H9 (cell line): Measurements from ENCODE around the gene CRK. TPM values are rescaled to one million over a fixed set of nuclear protein-coding genes. Genes with fewer than 3 reads are reported as not detected.

Source experiments
- DNase-seq: peaks from one replicate; pipeline ENCODE4 v3.0.0-alpha.2; 2017
- H2AFZ ChIP-seq: one replicate; pipeline ENCODE4 v1.6.1; 2013; ENCODE audit warnings: mild to moderate bottlenecking, low read length, control low read depth, moderate library complexity
- H2AK5ac ChIP-seq: 2 replicates; pipeline ENCODE4 v1.6.1; 2013; ENCODE audit warnings: low read length, control low read depth, mixed read lengths; ENCODE audit not compliant: insufficient read length
- H2BK120ac ChIP-seq: one replicate; pipeline ENCODE4 v1.6.1; 2013; ENCODE audit warnings: low read depth, mild to moderate bottlenecking, low read length, control low read depth, inconsistent platforms; ENCODE audit not compliant: poor library complexity, severe bottlenecking
- H2BK12ac ChIP-seq: 2 replicates; pipeline ENCODE4 v1.6.1; 2013; ENCODE audit warnings: low read length, control low read depth, mixed read lengths, low read depth; ENCODE audit not compliant: insufficient read length
- H2BK15ac ChIP-seq: 2 replicates; pipeline ENCODE4 v1.6.1; 2013; ENCODE audit warnings: low read depth, low read length, control low read depth
- H2BK20ac ChIP-seq: one replicate; pipeline ENCODE4 v1.6.1; 2013; ENCODE audit warnings: low read depth, mild to moderate bottlenecking, low read length, control low read depth, inconsistent platforms; ENCODE audit not compliant: poor library complexity, severe bottlenecking
- H2BK5ac ChIP-seq: 2 replicates; pipeline ENCODE4 v1.6.1; 2013; ENCODE audit warnings: low read length, control low read depth, mixed read lengths; ENCODE audit not compliant: insufficient read length
- H3K14ac ChIP-seq: 2 replicates; pipeline ENCODE4 v1.6.1; 2013; ENCODE audit warnings: low read length, control low read depth; ENCODE audit not compliant: insufficient read depth
- H3K18ac ChIP-seq: 2 replicates; pipeline ENCODE4 v1.6.1; 2013; ENCODE audit warnings: low read depth, mild to moderate bottlenecking, mixed read lengths, low read length, control low read depth; ENCODE audit not compliant: insufficient read length
- H3K23ac ChIP-seq: 2 replicates; pipeline ENCODE4 v1.6.1; 2013; ENCODE audit warnings: low read length, control low read depth, mixed read lengths, low read depth; ENCODE audit not compliant: insufficient read length
- H3K23me2 ChIP-seq: 2 replicates; pipeline ENCODE4 v1.6.1; 2013; ENCODE audit warnings: low read depth, mild to moderate bottlenecking, mixed read lengths, low read length, control low read depth; ENCODE audit not compliant: insufficient read length, poor library complexity, severe bottlenecking
- H3K27ac ChIP-seq: 2 replicates; pipeline ENCODE4 v1.5.1; 2013; ENCODE audit warnings: low read length, control low read depth, mixed read lengths, low read depth; ENCODE audit not compliant: insufficient read length
- H3K27me3 ChIP-seq: 2 replicates; pipeline ENCODE4 v1.6.1; 2013; ENCODE audit warnings: low read length, control low read depth, inconsistent platforms; ENCODE audit not compliant: insufficient read depth
- H3K4ac ChIP-seq: 2 replicates; pipeline ENCODE4 v1.6.1; 2013; ENCODE audit warnings: low read depth, mild to moderate bottlenecking, control low read depth, inconsistent platforms, low read length, moderate library complexity
- H3K4me1 ChIP-seq: 2 replicates; pipeline ENCODE4 v1.6.1; 2013; ENCODE audit warnings: low read length, control low read depth, inconsistent platforms; ENCODE audit not compliant: insufficient read depth
- H3K4me2 ChIP-seq: 2 replicates; pipeline ENCODE4 v1.6.1; 2013; ENCODE audit warnings: low read length, control low read depth, mixed read lengths; ENCODE audit not compliant: insufficient read length, insufficient read depth
- H3K56ac ChIP-seq: 2 replicates; pipeline ENCODE4 v1.6.1; 2013; ENCODE audit warnings: low read depth, mild to moderate bottlenecking, mixed read lengths, low read length, control low read depth; ENCODE audit not compliant: insufficient read length
- H3K79me1 ChIP-seq: 2 replicates; pipeline ENCODE4 v1.6.1; 2013; ENCODE audit warnings: low read depth, mild to moderate bottlenecking, moderate library complexity, low read length, control low read depth, inconsistent platforms; ENCODE audit not compliant: insufficient read depth, poor library complexity, severe bottlenecking
- H3K79me2 ChIP-seq: 2 replicates; pipeline ENCODE4 v1.6.1; 2013; ENCODE audit warnings: low read length, control low read depth, inconsistent platforms; ENCODE audit not compliant: insufficient read depth
- H3K9ac ChIP-seq: 2 replicates; pipeline ENCODE4 v1.6.1; 2013; ENCODE audit warnings: low read length, control low read depth, mixed read lengths; ENCODE audit not compliant: insufficient read length; ENCODE audit errors: extremely low read depth
- H3K9me3 ChIP-seq: one replicate; pipeline ENCODE4 v1.6.1; 2013; ENCODE audit warnings: low read depth, low read length, inconsistent platforms; ENCODE audit not compliant: control insufficient read depth
- H3T11ph ChIP-seq: one replicate; pipeline ENCODE4 v1.6.1; 2013; ENCODE audit warnings: mild to moderate bottlenecking, low read length, control low read depth, inconsistent platforms
- H4K20me1 ChIP-seq: one replicate; pipeline ENCODE4 v1.6.1; 2013; ENCODE audit not compliant: control insufficient read depth, insufficient read length, insufficient read depth
- H4K5ac ChIP-seq: 2 replicates; pipeline ENCODE4 v1.6.1; 2013; ENCODE audit warnings: low read depth, mild to moderate bottlenecking, mixed read lengths, low read length, control low read depth; ENCODE audit not compliant: insufficient read length
- H4K8ac ChIP-seq: replicated peaks from 2 replicates; pipeline ENCODE4 v1.6.1; 2013; ENCODE audit warnings: low read length, control low read depth, mixed read lengths, low read depth; ENCODE audit not compliant: insufficient read length
- H4K91ac ChIP-seq: 2 replicates; pipeline ENCODE4 v1.6.1; 2013; ENCODE audit warnings: low read depth, mild to moderate bottlenecking, moderate library complexity, mixed read lengths, low read length, control low read depth; ENCODE audit not compliant: insufficient read length
- H3K27ac Mint-ChIP-seq, 3 experiments: 2 replicates in 2 of 3; 3 replicates in 1 of 3; pipeline ENCODE4 v1.8.0; 2020 to 2021; ENCODE audit warnings: mixed read lengths in 3 of 3, mild to moderate bottlenecking in 1 of 3, moderate library complexity in 1 of 3
- H3K27me3 Mint-ChIP-seq: 2 replicates; pipeline ENCODE4 v1.8.0; 2021; ENCODE audit warnings: low read depth, mild to moderate bottlenecking, moderate library complexity, mixed read lengths
- H3K36me3 Mint-ChIP-seq, 3 experiments: 2 replicates in 2 of 3; 3 replicates in 1 of 3; pipeline ENCODE4 v1.8.0; 2020 to 2021; ENCODE audit warnings: low read depth in 3 of 3, mixed read lengths in 3 of 3; ENCODE audit not compliant: insufficient read depth in 1 of 3
- H3K4me1 Mint-ChIP-seq, 2 experiments: 2 replicates each; pipeline ENCODE4 v1.8.0; 2020; ENCODE audit warnings: mixed read lengths in 2 of 2
- H3K4me3 Mint-ChIP-seq, 2 experiments: 2 replicates in 1 of 2; 3 replicates in 1 of 2; pipeline ENCODE4 v1.8.0; 2020 to 2021; ENCODE audit warnings: mild to moderate bottlenecking in 2 of 2, mixed read lengths in 2 of 2, moderate library complexity in 1 of 2
- H3K9me3 Mint-ChIP-seq, 2 experiments: 2 replicates in 1 of 2; 3 replicates in 1 of 2; pipeline ENCODE4 v1.8.0; 2020; ENCODE audit warnings: mild to moderate bottlenecking in 2 of 2, mixed read lengths in 2 of 2, moderate library complexity in 1 of 2
- WGBS: extraction: QIAGEN DNeasy Blood & Tissue Kit; methylation state at CpG from one replicate; pipeline ENCODE4 v1.1.7; 2013; ENCODE audit warnings: missing lambda C conversion rate, low lambda C conversion rate, mixed read lengths; ENCODE audit not compliant: insufficient read length; ENCODE audit errors: extremely low coverage; 5-methylcytosine and 5-hydroxymethylcytosine counted together
- total RNA-seq: library from RNA; stranded (reverse); gene quantifications from 2 replicates; pipeline ENCODE4 v1.2.1, GENCODE V29; 2021
- TF ChIP-seq, protein P1 (sequence below): fragments of 200-600 bp; sonication (generic); conservative IDR thresholded peaks from 3 replicates; pipeline ENCODE4 v1.8.0; 2021; ENCODE audit warnings: antibody characterized with exemption, mild to moderate bottlenecking

Gene CRK
- total RNA-seq, 1 experiment from 2014 or later = 58.9 TPM

GRCh38 chr17:1498233-1498632, 42.2 kb upstream of the CRK start:
- Mint-ChIP-seq H3K27ac (no peak overlapping the region; a peak in 1 of 7 replicates), H3K4me3 (no peak overlapping the region), H3K4me1 (peaks cover 2 to 5% of the 10 kb centered on the region in 2 experiments; a peak in 3 of 4 replicates), H3K27me3 (no peaks in the 10 kb centered on the region), H3K36me3 (peaks cover 0 to 14% (median 3%) of the 10 kb centered on the region in 3 experiments; a peak in 4 of 7 replicates), H3K9me3 (no peaks in the 10 kb centered on the region)
- Histone ChIP-seq H3K79me1 (no peaks in the 10 kb centered on the region), H3K27ac (no peak overlapping the region), H3K4me2 (no peak overlapping the region), H3K4ac (no peak overlapping the region), H2AK5ac (no peak overlapping the region), H2AFZ (no peak overlapping the region), H2BK120ac (no peak overlapping the region), H2BK5ac (no peak overlapping the region), H3K23me2 (no peaks in the 10 kb centered on the region), H4K91ac (no peak overlapping the region), H4K8ac (no peak overlapping the region), H3K56ac (no peak overlapping the region), H4K5ac (no peak overlapping the region), H3K14ac (no peak overlapping the region), H2BK15ac (no peak overlapping the region), H3K27me3 (no peaks in the 10 kb centered on the region), H3K18ac (no peak overlapping the region), H3T11ph (no peak overlapping the region), H3K23ac (no peak overlapping the region), H4K20me1 (no peaks in the 10 kb centered on the region), H3K9me3 (no peaks in the 10 kb centered on the region), H2BK12ac (no peak overlapping the region), H3K9ac (no peak overlapping the region), H2BK20ac (no peak overlapping the region), H3K4me1 (no peaks in the 10 kb centered on the region), H3K79me2 (no peaks in the 10 kb centered on the region)
- no CpG with 5 or more reads among the region's 2 CpGs for WGBS
- no peak for DNase-seq
- TF ChIP-seq, protein P1, sequence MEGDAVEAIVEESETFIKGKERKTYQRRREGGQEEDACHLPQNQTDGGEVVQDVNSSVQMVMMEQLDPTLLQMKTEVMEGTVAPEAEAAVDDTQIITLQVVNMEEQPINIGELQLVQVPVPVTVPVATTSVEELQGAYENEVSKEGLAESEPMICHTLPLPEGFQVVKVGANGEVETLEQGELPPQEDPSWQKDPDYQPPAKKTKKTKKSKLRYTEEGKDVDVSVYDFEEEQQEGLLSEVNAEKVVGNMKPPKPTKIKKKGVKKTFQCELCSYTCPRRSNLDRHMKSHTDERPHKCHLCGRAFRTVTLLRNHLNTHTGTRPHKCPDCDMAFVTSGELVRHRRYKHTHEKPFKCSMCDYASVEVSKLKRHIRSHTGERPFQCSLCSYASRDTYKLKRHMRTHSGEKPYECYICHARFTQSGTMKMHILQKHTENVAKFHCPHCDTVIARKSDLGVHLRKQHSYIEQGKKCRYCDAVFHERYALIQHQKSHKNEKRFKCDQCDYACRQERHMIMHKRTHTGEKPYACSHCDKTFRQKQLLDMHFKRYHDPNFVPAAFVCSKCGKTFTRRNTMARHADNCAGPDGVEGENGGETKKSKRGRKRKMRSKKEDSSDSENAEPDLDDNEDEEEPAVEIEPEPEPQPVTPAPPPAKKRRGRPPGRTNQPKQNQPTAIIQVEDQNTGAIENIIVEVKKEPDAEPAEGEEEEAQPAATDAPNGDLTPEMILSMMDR = no peak
